ENCODE results near the gene SDK1. TPM values are rescaled to one million over a fixed set of nuclear protein-coding genes. Genes with fewer than 3 reads are reported as not detected.
A peak's percentile ranks its signal among the peaks of the same experiment; 100 is the strongest.

The SDK1 gene
- total RNA-seq, 1 donor from 2014 or later: 1.3 TPM

DNA sequence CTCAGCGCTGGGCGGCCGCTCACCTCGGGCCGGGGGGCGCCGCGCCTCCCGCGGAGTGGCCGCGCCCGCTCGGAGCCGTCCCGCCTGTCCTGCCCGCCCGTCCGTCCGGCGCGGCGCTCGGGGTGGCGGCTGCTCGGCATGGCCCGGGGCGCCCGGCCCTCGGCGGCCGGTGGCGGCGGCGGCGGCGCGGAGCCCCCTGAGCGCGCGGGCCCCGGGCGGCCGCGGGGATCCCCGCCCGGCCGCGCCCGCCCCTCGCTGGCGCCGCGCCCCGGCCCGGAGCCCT lies 338 bp downstream of the SDK1 start:
- ChIA-PET POLR2A (interaction anchor here (0.7 kb wide), 1 partner anchor 19 kb away, joined by 3 read pairs; no protein-coding TSS in a partner anchor), CTCF (interaction anchor here (0.9 to 1.4 kb wide), 3 partner anchors 9 to 794 kb away, joined by 3 to 4 read pairs (median 3); no protein-coding TSS in a partner anchor)
- ATAC-seq (ENCODE audit: low read depth) (no peak), DNase-seq (no peak)
- peaks cover 11% of the 10 kb centered on the region for H3K4me1 Mint-ChIP-seq
- no peaks in the 10 kb centered on the region for H3K9me3 Mint-ChIP-seq
- intact Hi-C loops (cut with micrococcal nuclease): loop anchor here (1.0 to 5.0 kb wide), 6 partner anchors 296 to 1476 kb away; partner anchors contain the start of gene AP5Z1
- TF ChIP-seq, protein P1, sequence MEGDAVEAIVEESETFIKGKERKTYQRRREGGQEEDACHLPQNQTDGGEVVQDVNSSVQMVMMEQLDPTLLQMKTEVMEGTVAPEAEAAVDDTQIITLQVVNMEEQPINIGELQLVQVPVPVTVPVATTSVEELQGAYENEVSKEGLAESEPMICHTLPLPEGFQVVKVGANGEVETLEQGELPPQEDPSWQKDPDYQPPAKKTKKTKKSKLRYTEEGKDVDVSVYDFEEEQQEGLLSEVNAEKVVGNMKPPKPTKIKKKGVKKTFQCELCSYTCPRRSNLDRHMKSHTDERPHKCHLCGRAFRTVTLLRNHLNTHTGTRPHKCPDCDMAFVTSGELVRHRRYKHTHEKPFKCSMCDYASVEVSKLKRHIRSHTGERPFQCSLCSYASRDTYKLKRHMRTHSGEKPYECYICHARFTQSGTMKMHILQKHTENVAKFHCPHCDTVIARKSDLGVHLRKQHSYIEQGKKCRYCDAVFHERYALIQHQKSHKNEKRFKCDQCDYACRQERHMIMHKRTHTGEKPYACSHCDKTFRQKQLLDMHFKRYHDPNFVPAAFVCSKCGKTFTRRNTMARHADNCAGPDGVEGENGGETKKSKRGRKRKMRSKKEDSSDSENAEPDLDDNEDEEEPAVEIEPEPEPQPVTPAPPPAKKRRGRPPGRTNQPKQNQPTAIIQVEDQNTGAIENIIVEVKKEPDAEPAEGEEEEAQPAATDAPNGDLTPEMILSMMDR (IDR thresholded peaks at IDR 0.05): no peak
- no peaks in the 10 kb centered on the region for H3K36me3 Mint-ChIP-seq (ENCODE audit: low read depth)
- no peak overlapping the region for H3K27ac Mint-ChIP-seq
- H3K4me3 Mint-ChIP-seq: peak overlapping the region; percentile 59
- peaks cover 36% of the 10 kb centered on the region for H3K27me3 Mint-ChIP-seq

DNA sequence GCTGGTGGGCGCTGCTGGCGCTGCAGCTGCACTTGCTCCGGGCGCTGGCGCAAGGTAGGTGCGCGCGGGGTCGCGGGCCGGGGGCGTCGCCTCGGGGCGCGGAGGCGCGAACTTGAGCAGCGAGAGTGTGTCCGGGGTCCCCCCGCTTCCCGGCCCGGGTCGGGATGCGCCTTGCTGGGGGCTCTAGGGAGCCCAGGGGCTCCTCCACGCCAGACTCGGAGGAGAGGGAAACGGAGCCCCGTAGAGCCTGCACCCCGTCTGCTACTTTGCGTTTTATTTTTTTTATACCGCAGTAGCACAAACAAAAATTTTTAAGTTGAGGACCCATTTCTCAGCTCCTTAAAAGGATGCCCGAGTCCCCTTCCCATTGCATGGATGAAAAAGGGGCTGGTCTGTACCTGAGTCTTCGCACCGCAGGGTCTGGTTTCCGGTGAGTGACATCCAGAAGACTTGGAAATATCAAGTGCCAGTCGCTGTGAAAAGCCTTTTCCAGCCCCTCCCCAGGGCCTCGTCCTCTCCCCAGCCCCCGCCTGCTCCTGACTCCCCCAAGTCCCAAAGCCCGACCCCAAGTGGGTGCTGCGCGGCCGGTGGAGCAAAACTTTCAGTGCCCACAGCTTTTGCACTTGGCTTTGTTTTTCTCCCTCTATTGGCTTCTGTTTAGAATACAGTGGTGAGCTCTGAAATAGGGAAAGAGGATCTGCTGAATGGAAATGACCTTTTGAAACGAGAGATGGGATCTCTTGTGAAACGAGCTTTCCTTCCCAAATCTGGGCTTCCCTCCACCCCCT lies 973 bp downstream of the SDK1 start:
- POLR2A ChIA-PET: interaction anchor here (0.6 to 0.7 kb wide), 2 partner anchors 18 to 1729 kb away, joined by 3 to 10 read pairs; no protein-coding TSS in a partner anchor
- CTCF ChIA-PET: interaction anchor here (1.0 to 1.1 kb wide), 2 partner anchors 9 to 18 kb away, joined by 3 read pairs; no protein-coding TSS in a partner anchor
- Mint-ChIP-seq H3K27me3 (peaks cover 36% of the 10 kb centered on the region), H3K9me3 (no peaks in the 10 kb centered on the region), H3K4me3 (peak overlapping the region; percentile 84), H3K4me1 (peaks cover 11% of the 10 kb centered on the region), H3K36me3 (ENCODE audit: low read depth) (no peaks in the 10 kb centered on the region), H3K27ac (no peak overlapping the region)
- intact Hi-C loops (cut with micrococcal nuclease): loop anchor here (1.0 to 5.0 kb wide), 6 partner anchors 295 to 1475 kb away; partner anchors contain the start of gene AP5Z1
- ATAC-seq (ENCODE audit: low read depth): no peak
- TF ChIP-seq, protein P1 (IDR thresholded peaks at IDR 0.05): no peak
- peak; percentile 28 for DNase-seq

DNA sequence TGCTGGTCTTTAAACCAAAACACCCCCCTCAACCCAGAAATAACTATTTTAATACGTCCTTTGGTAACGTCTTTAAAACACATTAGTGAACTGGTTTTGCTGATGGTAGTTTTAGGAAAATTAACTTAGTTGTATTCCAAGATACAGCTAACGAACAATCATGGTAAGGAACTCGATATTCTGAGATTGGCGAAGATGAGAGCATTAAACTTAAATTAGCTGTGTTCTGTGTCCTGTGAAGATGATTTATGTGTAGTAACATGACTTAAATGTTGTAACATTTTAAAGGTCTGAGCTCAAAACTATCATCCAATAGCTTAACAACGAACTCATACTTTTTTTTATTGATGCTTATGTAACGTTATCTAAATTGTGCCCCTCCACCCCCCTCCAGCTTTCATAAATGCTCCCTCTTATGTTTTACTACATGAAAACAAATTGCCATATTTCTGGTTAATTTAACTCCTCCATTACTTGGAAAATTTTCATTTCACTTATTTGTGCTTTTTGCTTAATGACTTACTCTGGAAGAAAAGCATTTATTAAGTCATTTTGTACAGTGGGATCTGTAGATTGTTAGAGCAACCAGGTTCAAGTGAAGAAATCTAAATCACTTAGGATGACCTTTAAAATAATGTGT lies 1.7 kb downstream of the SDK1 start:
- peaks cover 37% of the 10 kb centered on the region for H3K27me3 Mint-ChIP-seq
- TF ChIP-seq, protein P1 (IDR thresholded peaks at IDR 0.05): no peak
- intact Hi-C loops (cut with micrococcal nuclease): loop anchor here (5.0 kb wide), 3 partner anchors 420 to 1474 kb away; partner anchors contain the start of gene AP5Z1
- peaks cover 11% of the 10 kb centered on the region for H3K4me1 Mint-ChIP-seq
- ChIA-PET POLR2A (interaction anchor here (0.6 kb wide), 1 partner anchor 1729 kb away, joined by 10 read pairs; no protein-coding TSS in a partner anchor), CTCF (interaction anchor here (1.0 to 1.1 kb wide), 2 partner anchors 10 to 18 kb away, joined by 3 read pairs; no protein-coding TSS in a partner anchor)
- no peaks in the 10 kb centered on the region for H3K9me3 Mint-ChIP-seq
- H3K27ac Mint-ChIP-seq: no peak overlapping the region
- no peak for DNase-seq
- no peak for ATAC-seq (ENCODE audit: low read depth)
- peak overlapping the region; percentile 84 for H3K4me3 Mint-ChIP-seq
- no peaks in the 10 kb centered on the region for H3K36me3 Mint-ChIP-seq (ENCODE audit: low read depth)

DNA sequence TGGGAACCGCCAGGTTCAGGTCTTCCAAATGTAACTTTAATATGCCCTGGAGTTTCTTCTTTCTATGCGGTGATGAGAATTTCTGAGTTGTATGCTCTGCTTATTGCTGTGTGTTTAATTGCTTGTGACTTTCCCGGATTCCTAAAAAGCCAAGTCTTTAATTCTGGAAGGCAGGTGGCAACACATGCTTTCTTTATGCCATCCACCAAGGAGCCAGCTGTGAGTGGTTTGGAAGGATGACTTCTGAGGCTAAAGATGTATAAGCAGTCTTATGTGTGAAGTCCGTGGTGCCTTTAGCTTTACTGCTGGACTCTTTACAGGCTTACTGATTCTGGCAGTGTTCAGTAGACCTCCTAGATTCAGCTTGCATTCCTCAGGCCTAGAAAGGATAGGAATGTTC lies 3.1 kb downstream of the SDK1 start:
- Mint-ChIP-seq H3K4me3 (no peak overlapping the region), H3K27me3 (peaks cover 38% of the 10 kb centered on the region), H3K27ac (no peak overlapping the region), H3K9me3 (no peaks in the 10 kb centered on the region), H3K4me1 (peaks cover 11% of the 10 kb centered on the region), H3K36me3 (ENCODE audit: low read depth) (no peaks in the 10 kb centered on the region)
- TF ChIP-seq, protein P1 (IDR thresholded peaks at IDR 0.05): no peak
- ChIA-PET CTCF (interaction anchor here (0.8 kb wide), 1 partner anchor 1450 kb away, joined by 3 read pairs; no protein-coding TSS in a partner anchor), POLR2A (no interaction called here)
- ATAC-seq (ENCODE audit: low read depth) (no peak), DNase-seq (no peak)
- intact Hi-C loops (cut with micrococcal nuclease): loop anchor here (5.0 kb wide), 3 partner anchors 418 to 1473 kb away; partner anchors contain the start of gene AP5Z1

DNA sequence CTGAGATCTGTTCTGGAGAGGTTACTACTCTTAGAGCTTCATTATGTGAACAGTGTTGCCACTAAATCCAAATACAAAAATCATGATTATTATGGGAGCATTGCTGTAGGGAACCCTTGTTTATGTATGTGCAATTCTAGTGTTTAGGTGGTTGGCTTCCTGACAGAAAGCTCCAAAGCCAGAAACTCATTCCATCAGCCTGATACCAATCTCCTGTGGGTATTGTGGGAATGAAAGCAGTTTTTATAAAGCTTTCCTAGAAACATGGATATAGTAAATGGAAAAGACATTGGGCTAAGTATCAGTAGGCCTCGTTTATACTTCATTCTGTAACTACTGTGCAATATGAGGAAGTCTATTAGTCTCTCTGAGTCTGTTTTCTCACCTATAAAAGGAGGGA lies 6.4 kb downstream of the SDK1 start:
- intact Hi-C loops (cut with micrococcal nuclease): no loop called here
- no peak for ATAC-seq (ENCODE audit: low read depth)
- TF ChIP-seq, protein P1 (IDR thresholded peaks at IDR 0.05): no peak
- Mint-ChIP-seq H3K27me3 (peaks cover 44% of the 10 kb centered on the region), H3K9me3 (no peaks in the 10 kb centered on the region), H3K4me3 (no peak overlapping the region), H3K36me3 (ENCODE audit: low read depth) (no peaks in the 10 kb centered on the region), H3K4me1 (peaks cover 4% of the 10 kb centered on the region), H3K27ac (no peak overlapping the region)
- no peak for DNase-seq
- POLR2A ChIA-PET: no interaction called here
- CTCF ChIA-PET: no interaction called here

Data from activated B cell treated with CpG ODN at 0.5 μM for 24 hours (primary cell).